Dermis microvascular lymphatic vessel endothelial cell (primary cell): ENCODE data around the gene METTL13. TPM values are rescaled to one million over a fixed set of nuclear protein-coding genes. Genes with fewer than 3 reads are reported as not detected.

Experiments
- DNase-seq, 2 donors: peaks; one replicate each; pipeline versions ENCODE4 v3.0.0 to v3.0.0-alpha.2; 2010; ENCODE audit warnings: low read depth in 2 of 2
- total RNA-seq: library from RNA; depleted of rRNA; stranded (reverse); fragments of >200 nt; gene quantifications from 2 replicates; pipeline ENCODE4 v1.2.1, GENCODE V29; 2014

METTL13 gene
- 19.4 and 29.1 TPM in 2 replicates for total RNA-seq

DNA sequence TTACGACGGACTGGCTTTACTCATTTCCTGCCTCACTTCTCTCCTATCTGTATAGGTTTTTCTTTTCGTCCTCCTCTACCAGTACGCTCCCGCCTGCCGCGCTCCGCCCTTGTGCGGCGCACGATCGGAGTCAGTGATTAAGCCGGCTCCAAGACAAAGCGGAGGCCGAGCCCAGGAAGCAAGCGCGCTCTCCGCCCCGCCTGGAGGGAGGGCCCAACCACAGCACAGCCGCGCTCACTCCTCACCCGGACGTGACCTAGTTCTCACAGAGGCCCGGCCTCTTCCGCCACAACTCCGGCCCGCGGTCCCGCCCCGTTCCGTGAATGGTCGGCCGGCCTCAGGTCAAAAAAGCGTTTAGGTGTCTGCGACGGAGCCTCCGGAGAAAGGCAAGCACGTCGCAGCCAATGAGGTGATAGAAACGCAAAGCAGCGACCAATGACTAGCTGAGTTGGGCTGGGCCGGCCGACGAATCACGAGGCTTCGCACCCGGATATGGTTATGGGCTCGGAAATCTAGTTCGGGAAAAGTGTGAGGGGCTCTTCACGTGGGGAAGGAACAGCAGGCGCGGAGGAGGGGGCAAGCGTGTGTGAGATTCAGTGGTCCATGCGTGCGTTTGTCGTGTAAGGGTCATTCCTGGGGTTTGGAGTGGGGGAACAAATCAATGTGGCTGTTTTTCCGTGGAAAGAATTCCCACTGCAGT lies at the start of gene METTL13:
TSS of gene METTL13 (plus strand) at position 485 of the 700 bp plus-strand sequence. CDS start 308 bp downstream, outside the sequence.
- peak; percentile 97 to 99 for DNase-seq

DNA sequence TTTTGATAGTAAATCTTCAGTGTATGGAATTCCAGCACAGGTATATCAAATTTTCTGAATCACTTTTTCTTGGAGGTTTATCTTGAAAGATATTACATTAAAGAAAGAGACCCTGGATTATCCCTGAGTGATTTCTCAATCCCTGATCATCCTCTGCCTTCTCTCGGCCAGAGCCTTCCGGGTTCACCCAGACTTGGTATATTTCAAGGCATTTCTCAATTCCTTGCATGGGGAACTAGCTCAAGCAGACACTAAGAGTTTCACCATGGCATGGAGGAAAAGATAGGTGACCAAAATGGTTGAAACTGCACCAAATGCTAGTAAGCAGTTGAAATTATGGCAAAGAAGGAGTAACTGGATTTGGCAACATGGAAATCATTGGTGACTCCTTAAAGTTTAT lies 45.3 kb upstream of the METTL13 start:
- DNase-seq: no peak

- DNase-seq: no peak
Observed at GRCh38 chr1:171738911-171739310, 42.5 kb upstream of the METTL13 start.

GRCh38 chr1:171739656-171740055 lies 41.8 kb upstream of the METTL13 start:
- peak; percentile 17 to 53 for DNase-seq

GRCh38 chr1:171740356-171740863 lies 41.0 kb upstream of the METTL13 start:
- DNase-seq: no peak

GRCh38 chr1:171740987-171741871 lies 40.2 kb upstream of the METTL13 start:
- peak in 1 of 2 donors; percentile 55 for DNase-seq

GRCh38 chr1:171741872-171742576 lies 39.4 kb upstream of the METTL13 start, which contains the start of gene VAMP4:
VAMP4 (minus strand) TSS chr1:171742065; CDS start chr1:171738414, 3,651 bp downstream.
- DNase-seq: peak; percentile 52 to 89

DNA sequence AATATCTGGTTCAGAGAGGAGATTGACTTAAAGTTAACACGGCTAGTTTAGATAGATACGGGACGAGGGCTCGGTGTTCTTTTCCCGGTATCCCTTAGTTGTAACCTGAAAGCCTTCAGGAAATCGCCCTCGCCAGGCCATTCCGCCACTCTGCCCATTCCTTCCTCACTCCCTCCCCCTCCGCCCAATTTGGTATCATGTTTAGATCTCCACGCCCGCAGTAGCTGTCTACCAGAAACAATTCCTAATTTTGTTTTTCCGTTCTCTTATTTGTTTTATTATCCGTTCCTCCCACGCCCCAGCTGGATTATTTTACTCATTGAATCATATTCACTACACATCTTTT lies 38.9 kb upstream of the METTL13 start:
- DNase-seq: peak in 1 of 2 donors; percentile 41

DNA sequence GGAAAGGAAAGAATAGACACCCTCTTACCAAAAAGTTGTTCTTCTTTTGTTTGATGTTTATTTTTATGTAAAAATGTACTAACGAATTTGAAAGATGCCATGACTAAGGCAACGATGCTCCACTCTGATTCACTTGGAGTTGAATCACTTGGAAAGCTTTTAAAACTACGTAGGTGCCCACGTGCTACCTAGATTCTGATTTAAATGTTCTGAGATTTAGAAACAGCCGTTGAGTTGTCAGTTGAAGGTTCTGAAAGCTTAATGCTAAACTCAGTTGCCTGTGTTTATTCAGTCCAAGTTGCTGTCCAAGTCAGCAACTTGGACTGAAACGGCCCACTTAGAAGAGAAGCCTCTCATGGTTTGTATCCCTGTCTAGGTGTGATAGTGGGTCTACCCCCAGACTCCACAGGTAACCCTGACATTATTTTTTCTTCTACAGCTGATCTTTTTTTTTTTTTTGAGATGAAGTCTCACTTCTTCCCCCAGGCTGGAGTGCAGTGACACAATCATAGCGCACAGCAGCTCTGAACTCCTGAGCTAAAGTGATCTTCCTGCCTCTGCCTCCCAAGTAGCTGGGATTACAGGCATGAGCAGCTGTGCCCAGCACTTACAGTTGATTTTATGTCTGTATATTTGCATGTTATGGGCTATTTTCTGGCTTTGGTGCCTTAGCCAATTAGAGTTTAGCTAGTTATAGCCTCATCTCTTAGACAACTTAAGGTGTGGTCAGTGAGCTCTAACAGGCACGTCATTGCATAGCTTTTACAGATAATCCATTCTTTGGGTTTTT lies 38.2 kb upstream of the METTL13 start:
- peak in 1 of 2 donors; percentile 57 for DNase-seq

DNA sequence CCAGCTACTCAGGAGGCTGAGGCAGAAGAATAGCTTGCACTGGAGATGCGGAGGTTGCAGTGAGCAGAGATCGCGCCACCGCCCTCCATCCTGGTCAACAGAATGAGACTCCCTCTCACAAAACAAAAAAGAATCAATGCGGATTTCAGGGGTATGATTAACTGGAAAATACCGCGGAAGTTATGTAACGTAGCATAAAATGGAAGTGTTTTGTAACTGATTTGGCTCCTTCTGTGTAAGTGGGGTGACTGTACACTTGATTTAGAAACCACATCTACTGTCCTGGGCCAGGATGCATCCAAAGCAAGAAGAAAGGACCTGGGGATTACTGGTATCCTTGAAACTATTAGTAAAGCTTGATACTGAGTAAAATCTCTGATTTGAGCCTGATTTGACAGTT lies 36.5 kb upstream of the METTL13 start:
- DNase-seq: no peak

- no peak for DNase-seq
Observed at GRCh38 chr1:171748651-171749050, 32.8 kb upstream of the METTL13 start.

GRCh38 chr1:171751221-171751620 lies 30.2 kb upstream of the METTL13 start:
- no peak for DNase-seq

- no peak for DNase-seq
Observed at GRCh38 chr1:171753182-171753581, 28.3 kb upstream of the METTL13 start.

GRCh38 chr1:171753685-171754352 lies 27.6 kb upstream of the METTL13 start:
- DNase-seq: no peak

DNA sequence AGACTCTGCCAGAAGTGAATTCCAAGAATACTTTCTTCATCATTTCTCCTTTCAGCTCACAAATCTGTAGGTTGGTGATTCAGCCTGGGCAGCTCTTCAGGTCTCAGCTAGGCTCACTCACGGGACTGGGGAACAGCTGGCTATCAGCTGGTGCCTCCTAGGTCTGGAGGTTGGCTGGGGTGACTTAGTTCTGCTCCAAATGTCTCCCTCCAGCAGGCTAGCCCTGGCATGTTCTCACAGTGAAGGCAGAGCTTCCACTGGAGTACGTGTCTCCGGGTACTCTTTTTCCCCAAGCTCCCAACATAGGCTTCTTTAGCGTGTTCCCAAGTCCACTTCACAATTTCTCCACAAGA lies 27.1 kb upstream of the METTL13 start:
- no peak for DNase-seq

DNA sequence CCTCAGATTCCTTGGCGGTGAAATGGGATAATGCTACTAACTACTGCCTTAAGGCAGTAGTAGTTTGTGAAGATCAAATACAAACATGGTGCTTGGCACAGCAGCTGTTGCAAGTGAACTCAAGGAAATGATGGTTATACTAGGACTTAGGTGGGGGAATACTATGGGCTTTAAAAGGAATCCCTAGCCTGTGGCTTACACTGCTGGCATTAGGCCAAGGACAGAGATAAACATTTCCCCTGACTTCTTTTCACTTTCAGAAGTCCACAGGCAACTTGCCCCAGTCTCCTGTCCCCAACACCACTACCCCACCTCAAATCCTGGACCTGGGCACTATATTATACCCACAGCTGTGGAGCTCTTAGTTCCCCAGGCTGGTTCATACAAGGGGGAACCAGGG lies 26.5 kb upstream of the METTL13 start:
- DNase-seq: no peak

- DNase-seq: no peak
Observed at GRCh38 chr1:171756856-171757255, 24.6 kb upstream of the METTL13 start.

- DNase-seq: no peak
Observed at GRCh38 chr1:171758011-171758410, 23.4 kb upstream of the METTL13 start.

DNA sequence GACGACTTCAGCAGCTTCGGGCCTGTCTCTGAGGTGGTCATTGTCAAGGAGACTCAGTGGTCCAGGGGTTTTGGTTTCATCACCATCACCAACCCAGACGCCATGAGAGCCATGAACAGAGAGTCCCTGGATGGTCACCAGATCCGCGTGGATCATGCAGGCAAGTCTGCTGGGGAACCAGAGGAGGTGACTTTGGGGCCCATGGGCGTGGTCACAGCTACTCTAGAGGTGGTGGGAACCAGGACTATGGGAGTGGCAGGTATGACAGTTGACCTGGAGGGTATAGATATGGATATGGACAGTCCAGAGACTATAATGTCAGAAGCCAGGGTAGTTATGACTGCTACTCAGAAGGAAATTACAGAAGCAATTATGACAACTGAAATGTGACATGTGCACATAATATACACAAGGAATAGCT lies 19.3 kb upstream of the METTL13 start:
- DNase-seq: no peak

GRCh38 chr1:171763764-171764163 lies 17.7 kb upstream of the METTL13 start:
- no peak for DNase-seq
